ENCODE data around the gene BRPF3.

Gene BRPF3

GRCh38 chr6:36280983-36281382 is 84.4 kb downstream of the BRPF3 start:
- no peaks in the 10 kb centered on the region for H3K36me3 ChIP-seq (ENCODE audit: insufficient read depth, low read length)
- no peaks in the 10 kb centered on the region for H3K79me2 ChIP-seq (ENCODE audit: control insufficient read depth, insufficient read depth, low read length, unreplicated experiment)
- H3K27me3 ChIP-seq (ENCODE audit: insufficient read depth, low read length), result peaks cover 59% of the 10 kb centered on the region
- H3K4me3 ChIP-seq (ENCODE audit: low read depth, low read length), result no peak overlapping the region
- no peaks in the 10 kb centered on the region for H3K4me1 ChIP-seq (ENCODE audit: control insufficient read depth, insufficient read depth, low read length, unreplicated experiment)
- H3K27ac ChIP-seq (ENCODE audit: low read depth, low read length), result no peak overlapping the region
- H2AFZ ChIP-seq (ENCODE audit: low read length, unreplicated experiment), result no peak overlapping the region
